Measurements from ENCODE around the gene ABHD8. TPM values are rescaled to one million over a fixed set of nuclear protein-coding genes. Genes with fewer than 3 reads are reported as not detected.

The ABHD8 gene
- total and polyA plus RNA-seq, 2 of the 13 experiments (the other 11 are each of a cell fraction or from before 2014, with no cell fraction given) = 6.3 to 7.2 TPM

- no peak for TF ChIP-seq ARID5B (CRISPR knock-in tag; IDR thresholded peaks at IDR 0.05)
- peak; percentile 82 for TF ChIP-seq GABPB1 (CRISPR knock-in tag; IDR thresholded peaks at IDR 0.05)
- TF ChIP-seq IKZF4 (CRISPR knock-in tag; IDR thresholded peaks at IDR 0.05; ENCODE audit: borderline replicate concordance, low read depth, not compliant biosample characterization) = no peak
- TF ChIP-seq ZFP36 (IDR thresholded peaks at IDR 0.05; ENCODE audit: borderline replicate concordance, low read depth, low read length, partially characterized antibody) = no peak
- no peak for TF ChIP-seq NONO (IDR thresholded peaks at IDR 0.05)
- peak; percentile 69 for TF ChIP-seq NONO (CRISPR knock-in tag; conservative IDR thresholded peaks at IDR 0.05)
- TF ChIP-seq ZBTB25 (CRISPR knock-in tag; IDR thresholded peaks at IDR 0.05) = 0 out of 2 replicates have a peak, but pooled peaks have one; percentile 35
- peak; percentile 52; the same call in 1 of the 3 replicates for TF ChIP-seq MXI1 (IDR thresholded peaks at IDR 0.05; ENCODE audit: borderline replicate concordance, low read depth, low read length)
- peak; percentile 48 to 80; a peak in 3 of 4 replicates for TF ChIP-seq HMGXB4 (CRISPR knock-in tag; IDR thresholded peaks at IDR 0.05; ENCODE audit: borderline replicate concordance in 1 of 2, low read depth in 1 of 2)
- TF ChIP-seq HNF4G (IDR thresholded peaks at IDR 0.05; ENCODE audit: borderline replicate concordance, low read depth, low read length) = peak; percentile 53; the same call in 1 of the 2 replicates
- peak; percentile 76 for TF ChIP-seq HNF4G (CRISPR knock-in tag; IDR thresholded peaks at IDR 0.05; ENCODE audit: borderline replicate concordance, low read depth)
- TF ChIP-seq FOXP4 (CRISPR knock-in tag; IDR thresholded peaks at IDR 0.05) = peak; percentile 23; the same call in 1 of the 2 replicates
- peak; percentile 38; the same call in 1 of the 2 replicates for TF ChIP-seq ZSCAN21 (CRISPR knock-in tag; IDR thresholded peaks at IDR 0.05; ENCODE audit: borderline replicate concordance)
- TF ChIP-seq NCOA2 (CRISPR knock-in tag; IDR thresholded peaks at IDR 0.05) = no peak
- TF ChIP-seq SMAD9 (CRISPR knock-in tag; IDR thresholded peaks at IDR 0.05) = no peak
- TF ChIP-seq BCL3 (CRISPR knock-in tag; IDR thresholded peaks at IDR 0.05) = peak; percentile 91; the same call in 1 of the 2 replicates
Measured at GRCh38 chr19:17334414-17335409, 31.5 kb upstream of the ABHD8 start, which contains the start of gene ANO8 (continued).
